ENCODE measurements around the gene RGL1.
A peak's percentile ranks its signal among the peaks of the same experiment; 100 is the strongest.

Gene RGL1

GRCh38 chr1:183824291-183824690 is 19.4 kb downstream of the RGL1 start:
- no peak for DNase-seq

DNA sequence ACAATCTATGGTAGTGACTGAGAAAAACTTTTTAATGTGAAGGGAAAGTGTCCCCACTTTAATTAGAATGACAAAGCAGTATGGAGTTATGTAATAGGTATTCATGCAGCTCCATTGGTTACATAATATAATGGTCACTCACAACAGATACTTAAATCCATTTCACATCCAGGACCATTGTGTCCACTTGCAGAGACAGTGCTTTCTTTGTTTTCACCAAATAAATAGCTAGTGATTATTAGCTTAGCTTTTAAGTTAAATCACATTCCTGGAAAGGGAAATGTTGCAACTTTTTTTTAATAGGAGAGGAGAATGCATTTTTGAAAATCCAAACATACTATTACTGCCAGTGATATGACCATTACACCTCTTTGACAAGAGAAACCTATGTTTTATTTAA is 22.9 kb downstream of the RGL1 start:
- DNase-seq: no peak

DNA sequence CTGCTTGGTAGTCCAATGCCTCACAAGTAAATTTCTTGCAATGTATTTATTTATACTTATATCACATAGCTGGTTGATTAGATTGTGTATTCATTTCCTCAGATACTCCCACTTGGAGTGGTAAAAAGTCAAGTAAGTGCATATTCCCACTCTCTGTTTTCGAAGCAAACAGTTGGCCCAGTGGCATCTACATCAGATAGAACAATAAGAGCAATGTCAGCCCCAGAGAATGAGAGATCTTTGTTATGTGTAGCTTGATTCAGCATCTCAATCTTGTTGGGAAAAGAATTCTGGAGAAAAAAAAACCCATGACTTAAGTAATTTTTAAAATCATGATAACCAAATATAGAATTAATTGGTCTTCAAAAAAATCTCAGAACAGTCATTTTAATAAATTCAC is 25.5 kb downstream of the RGL1 start:
- no peak for DNase-seq

GRCh38 chr1:183831311-183831710 is 26.4 kb downstream of the RGL1 start:
- no peak for DNase-seq

DNA sequence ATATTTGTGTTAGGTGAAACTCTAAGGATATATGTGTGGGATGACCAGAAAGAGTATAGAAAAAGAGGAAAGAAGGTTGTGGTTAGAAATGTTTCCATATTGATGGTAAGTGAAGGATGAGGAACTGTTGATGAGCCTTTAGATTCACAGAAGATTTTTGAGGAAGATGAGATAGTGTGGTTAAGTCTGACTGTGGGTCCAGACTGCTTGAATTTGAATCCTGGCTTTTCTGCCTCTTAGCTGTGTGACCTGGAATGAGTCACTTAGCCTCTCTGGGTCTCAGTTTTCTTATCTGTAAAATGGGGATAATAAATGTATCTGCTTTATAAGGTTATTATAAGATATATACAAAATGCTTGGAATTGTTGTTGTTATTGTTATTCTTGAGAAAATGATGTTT is 27.5 kb downstream of the RGL1 start:
- no peak for DNase-seq

GRCh38 chr1:183834568-183834967 is 29.6 kb downstream of the RGL1 start:
- DNase-seq: no peak

DNA sequence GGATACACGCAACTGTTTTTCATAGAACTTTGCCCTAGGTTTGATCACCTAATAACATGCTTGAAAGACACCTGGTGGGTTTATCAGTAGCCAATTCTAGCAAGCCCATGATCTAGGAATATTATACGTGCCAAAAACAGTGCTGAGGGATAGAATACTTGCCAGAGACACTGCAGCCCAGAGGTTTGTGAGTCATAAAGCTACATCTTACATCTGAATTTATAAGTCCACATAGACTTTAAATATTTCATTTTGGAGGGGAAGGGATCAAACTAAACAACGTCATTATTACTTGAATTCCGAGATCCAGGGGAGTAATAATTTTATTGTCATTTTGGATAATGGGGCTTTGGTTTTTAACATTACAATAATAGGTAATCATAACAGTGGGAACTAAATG is 31.7 kb downstream of the RGL1 start:
- no peak for DNase-seq

- no peak for DNase-seq
Observed at GRCh38 chr1:183837062-183837461, 32.1 kb downstream of the RGL1 start.

- DNase-seq: no peak
Observed at GRCh38 chr1:183838221-183838620, 33.3 kb downstream of the RGL1 start.

DNA sequence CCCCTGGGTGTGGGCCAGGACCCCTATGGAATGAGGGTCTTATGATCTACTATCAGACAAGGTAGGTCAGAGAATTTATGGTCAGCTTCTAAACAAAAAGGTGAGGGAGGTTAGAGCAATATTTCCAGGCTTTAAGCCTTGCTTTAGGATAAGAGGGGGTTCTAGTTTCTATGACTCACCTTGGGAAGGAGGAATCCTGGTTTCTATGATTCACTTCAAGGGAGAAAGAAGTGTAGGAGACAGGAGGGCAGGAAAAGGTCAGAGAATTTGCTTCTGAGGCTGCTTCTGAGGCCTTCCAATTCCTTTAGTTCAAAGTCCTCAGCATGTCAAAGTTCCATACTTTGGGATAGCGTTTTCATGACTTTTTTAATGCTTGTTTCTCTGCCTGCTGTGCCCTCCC is 35.2 kb downstream of the RGL1 start:
- DNase-seq: no peak

- DNase-seq: no peak
Observed at GRCh38 chr1:183841550-183841949, 36.6 kb downstream of the RGL1 start.

DNA sequence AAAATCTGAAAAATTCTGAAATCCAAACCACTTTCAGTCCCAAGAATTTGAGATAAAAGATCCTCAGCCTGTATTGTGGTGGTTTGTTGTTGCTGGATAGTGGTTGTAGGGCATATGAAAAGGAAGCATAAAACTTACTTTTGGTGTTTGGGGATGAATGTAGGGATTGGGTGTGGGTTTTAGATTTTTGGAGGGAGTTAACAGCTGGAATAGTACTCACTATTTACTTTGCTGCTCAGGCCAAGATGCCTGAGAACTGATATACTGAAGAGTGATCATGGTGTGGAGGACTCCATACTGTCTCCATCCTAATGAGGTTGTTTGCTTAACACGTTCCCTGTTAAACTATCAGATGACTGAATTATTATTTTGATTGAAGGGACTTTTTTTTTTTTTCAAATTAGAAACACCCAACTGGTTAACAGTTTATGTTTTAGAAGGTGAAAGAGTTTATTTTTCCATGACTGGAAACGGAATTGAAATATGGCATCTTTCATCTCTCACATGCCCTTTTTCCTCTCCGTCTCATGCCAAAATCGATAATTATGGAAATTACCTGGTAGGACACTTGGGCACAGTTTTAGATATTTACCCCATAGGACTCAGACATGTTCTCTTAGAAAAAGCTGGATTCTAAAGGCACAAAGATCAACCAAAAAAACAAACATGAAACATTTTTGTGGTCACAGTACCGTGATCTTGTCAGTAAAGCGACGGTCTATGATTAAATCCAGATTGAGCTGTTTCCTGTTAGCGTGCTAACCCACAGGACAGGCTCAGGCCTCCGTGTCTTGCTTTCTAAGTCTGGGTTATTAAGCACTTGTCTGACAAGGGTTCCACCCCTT is 37.3 kb downstream of the RGL1 start:
- DNase-seq: peak in 1 of 2 donors; percentile 7

- no peak for DNase-seq
Observed at GRCh38 chr1:183842795-183843144, 37.9 kb downstream of the RGL1 start.

DNA sequence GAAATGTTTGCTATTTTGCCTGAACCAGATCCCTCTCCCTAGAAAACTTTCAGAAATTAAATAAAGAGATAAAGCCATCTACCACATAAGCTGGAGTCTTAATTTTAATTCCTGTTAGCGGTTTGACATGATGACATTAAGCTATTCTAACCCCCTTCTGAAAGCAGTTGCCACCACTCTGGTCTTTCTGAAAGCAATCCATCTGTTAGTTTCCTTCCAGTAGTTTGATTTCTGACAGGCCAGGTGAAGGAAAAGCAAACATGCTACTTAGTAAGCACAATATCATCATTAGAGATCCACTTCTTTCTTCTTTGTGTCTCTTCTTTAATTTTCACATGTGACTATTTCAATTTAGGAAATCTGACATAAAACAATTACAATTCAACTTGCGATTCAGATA is 39.9 kb downstream of the RGL1 start:
- no peak for DNase-seq

DNA sequence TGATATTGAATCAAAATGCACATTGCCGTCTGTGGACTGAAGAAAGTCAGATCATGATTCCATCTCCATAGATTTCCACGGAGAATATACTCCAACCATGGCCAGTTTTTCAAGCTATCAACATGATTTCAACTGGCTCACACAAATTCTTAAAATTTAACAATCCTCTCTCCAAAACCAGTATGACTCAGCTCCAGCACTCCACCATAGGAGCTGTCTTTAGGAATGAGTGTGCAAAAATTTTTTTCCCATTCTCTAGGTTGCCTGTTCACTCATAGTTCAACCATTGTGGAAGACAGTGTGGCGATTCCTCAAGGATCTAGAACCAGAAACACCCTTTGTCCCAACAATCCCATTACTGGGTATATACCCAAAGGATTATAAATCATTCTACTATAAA is 40.8 kb downstream of the RGL1 start:
- DNase-seq: no peak

DNA sequence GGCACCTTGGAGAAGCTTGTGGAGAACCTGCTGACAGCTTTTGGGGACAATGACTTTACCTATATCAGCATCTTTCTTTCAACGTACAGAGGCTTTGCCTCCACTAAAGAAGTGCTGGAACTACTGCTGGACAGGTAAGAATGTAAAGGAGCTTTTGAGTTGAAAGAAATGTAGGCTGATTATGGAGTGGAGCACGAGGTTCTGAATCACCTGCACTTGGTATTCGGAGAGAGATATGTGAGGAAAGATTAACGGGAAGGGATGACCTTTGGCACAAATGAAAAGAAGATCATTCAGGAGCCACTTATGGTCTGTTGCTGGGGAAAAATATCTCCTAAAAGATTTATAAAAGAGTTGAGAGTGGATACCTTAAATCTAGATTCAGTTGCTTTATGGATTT is 42.7 kb downstream of the RGL1 start:
- no peak for DNase-seq

GRCh38 chr1:183850852-183851251 is 45.9 kb downstream of the RGL1 start:
- no peak for DNase-seq

DNA sequence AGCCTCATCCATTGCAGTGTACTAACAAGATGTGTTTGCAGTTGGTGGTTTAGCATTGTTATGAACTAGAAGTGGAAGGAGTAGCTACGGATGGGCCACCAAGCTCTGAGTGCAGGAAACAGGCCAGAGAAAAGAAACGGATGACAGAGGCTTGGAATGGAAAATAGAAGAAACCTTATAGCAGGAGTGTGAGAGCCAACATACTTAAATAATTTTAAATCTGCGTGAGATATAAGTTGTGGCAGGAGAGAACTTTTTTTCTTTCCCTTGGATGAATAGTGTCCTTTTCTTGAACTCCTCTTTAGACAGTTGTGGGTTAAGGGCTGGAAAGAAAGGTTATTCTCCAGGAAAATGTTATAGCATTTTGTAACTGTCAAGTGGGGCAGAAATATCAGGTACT is 54.2 kb downstream of the RGL1 start:
- no peak for DNase-seq

GRCh38 chr1:183859831-183860230 is 54.9 kb downstream of the RGL1 start:
- no peak for DNase-seq

DNA sequence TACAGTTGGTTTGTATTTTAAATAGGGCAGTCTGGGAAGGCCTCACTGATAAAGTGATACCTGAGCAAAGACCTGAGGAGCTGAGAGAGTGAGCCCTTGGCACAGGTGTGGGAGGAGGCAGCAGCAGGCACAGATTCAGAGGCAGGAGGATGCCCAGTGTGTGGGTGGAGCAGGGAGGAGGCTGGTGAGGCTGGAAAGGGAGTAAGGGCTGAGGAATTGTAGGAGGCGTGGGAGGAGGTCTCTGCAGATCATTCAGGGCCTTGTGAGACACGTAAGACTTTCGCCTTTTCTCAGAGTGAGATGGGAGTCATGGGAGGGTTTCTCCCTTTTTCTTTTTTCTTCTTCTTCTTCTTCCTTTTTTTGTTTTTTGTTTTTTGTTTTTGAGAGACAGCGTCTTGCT is 58.0 kb downstream of the RGL1 start:
- DNase-seq: no peak

GRCh38 chr1:183863852-183864251 is 58.9 kb downstream of the RGL1 start:
- no peak for DNase-seq

GRCh38 chr1:183864611-183865010 is 59.7 kb downstream of the RGL1 start:
- no peak for DNase-seq

DNA sequence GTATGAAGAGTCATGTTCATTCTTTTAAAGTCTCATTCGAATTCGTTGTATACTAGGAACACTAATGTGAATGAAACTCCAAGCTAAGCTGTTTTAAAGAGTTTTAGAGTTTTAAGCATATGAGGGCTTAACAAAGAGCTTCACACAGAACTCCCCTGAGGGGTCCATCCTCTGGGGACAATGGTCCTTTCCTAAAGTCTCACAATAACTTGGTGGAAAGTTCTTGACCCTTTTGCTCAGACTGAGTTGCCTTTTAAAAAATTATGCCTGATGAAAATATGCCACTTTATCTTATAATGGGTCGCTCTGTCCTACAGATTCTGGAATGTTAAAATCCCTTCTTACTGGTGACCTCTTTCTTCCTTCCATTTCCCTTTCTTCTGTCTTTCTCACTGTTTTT is 64.3 kb downstream of the RGL1 start:
- no peak for DNase-seq

GRCh38 chr1:183869664-183870063 is 64.7 kb downstream of the RGL1 start:
- DNase-seq: no peak

GRCh38 chr1:183870351-183871077 is 65.6 kb downstream of the RGL1 start:
- DNase-seq: no peak
